Right lobe of liver (tissue), 4 donors: ENCODE data around the gene TSSK6.

Experiments used
- POLR2A ChIP-seq: fragments of 450-650 bp; IDR thresholded peaks from one replicate; pipeline ENCODE4 v1.6.1; 2017; ENCODE audit warnings: antibody characterized with exemption, mild to moderate bottlenecking
- TF ChIP-seq, protein P1 (sequence below), 4 donors: fragments of 200-600 bp in 3 of 4; fragments of 450-650 bp in 1 of 4; IDR thresholded peaks; one replicate each; pipeline versions ENCODE4 v1.5.1 to v1.8.0; 2016 to 2022; ENCODE audit warnings: antibody characterized with exemption in 4 of 4, mild to moderate bottlenecking in 2 of 4
- donor health status: DM: no; HTN: no; CAD: no.
- donor health status: DM: no; HTN: no; CAD: no.
- donor health status: DM: no; HTN: yes; CAD: no.

DNA sequence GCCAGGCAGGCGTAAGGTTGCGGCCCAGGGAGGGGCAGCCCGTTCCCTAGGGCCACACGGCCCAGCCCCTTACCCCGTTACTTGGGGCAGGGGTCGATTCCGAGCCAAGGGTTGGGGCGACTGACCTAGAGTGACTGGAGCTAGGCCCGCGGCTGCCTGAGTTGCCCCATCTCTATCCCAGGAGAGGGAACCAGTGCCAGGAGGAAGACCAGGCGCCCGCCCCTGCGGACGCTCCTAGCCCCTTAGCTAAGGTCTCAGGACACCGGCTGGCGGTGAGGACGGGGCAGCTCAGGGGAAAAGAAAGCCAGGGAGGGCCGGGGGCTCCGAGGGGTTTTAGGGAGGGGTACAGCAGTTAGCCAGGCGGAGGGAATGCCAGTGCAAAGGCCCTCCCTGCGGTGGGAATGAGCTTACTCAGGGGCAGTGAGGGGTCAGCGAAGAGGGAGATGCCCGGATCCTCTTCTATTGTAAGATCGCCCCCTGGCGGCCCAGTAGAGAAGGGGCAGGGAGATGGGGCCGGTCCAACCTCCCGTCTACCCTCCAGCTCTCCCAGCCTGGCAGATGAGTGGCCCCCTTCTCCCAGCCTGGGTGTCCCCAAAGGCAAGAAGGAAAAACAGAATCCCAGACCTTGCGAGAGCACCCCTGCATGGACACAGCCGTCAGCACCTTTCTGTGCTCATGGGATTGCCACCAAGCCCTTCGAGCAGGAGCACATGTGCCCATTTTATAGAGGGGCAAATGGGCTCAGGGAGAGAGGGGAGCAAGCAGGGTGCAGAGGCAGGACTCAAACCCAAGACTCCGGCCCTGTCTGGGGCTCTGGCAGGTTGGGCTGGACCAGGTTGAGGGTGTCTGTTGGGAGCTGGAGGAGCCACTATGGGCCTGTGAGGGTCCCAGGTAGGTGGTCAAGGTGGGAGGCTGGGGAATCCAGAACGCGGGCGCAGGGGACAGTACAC lies 39.0 kb upstream of the TSSK6 start:
- TF ChIP-seq, protein P1, sequence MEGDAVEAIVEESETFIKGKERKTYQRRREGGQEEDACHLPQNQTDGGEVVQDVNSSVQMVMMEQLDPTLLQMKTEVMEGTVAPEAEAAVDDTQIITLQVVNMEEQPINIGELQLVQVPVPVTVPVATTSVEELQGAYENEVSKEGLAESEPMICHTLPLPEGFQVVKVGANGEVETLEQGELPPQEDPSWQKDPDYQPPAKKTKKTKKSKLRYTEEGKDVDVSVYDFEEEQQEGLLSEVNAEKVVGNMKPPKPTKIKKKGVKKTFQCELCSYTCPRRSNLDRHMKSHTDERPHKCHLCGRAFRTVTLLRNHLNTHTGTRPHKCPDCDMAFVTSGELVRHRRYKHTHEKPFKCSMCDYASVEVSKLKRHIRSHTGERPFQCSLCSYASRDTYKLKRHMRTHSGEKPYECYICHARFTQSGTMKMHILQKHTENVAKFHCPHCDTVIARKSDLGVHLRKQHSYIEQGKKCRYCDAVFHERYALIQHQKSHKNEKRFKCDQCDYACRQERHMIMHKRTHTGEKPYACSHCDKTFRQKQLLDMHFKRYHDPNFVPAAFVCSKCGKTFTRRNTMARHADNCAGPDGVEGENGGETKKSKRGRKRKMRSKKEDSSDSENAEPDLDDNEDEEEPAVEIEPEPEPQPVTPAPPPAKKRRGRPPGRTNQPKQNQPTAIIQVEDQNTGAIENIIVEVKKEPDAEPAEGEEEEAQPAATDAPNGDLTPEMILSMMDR (IDR thresholded peaks at IDR 0.05), result peak; percentile 34 to 63 (median 56)
- no peak for TF ChIP-seq POLR2A
